ENCODE data around the gene NDUFA5.

NDUFA5 gene

DNA sequence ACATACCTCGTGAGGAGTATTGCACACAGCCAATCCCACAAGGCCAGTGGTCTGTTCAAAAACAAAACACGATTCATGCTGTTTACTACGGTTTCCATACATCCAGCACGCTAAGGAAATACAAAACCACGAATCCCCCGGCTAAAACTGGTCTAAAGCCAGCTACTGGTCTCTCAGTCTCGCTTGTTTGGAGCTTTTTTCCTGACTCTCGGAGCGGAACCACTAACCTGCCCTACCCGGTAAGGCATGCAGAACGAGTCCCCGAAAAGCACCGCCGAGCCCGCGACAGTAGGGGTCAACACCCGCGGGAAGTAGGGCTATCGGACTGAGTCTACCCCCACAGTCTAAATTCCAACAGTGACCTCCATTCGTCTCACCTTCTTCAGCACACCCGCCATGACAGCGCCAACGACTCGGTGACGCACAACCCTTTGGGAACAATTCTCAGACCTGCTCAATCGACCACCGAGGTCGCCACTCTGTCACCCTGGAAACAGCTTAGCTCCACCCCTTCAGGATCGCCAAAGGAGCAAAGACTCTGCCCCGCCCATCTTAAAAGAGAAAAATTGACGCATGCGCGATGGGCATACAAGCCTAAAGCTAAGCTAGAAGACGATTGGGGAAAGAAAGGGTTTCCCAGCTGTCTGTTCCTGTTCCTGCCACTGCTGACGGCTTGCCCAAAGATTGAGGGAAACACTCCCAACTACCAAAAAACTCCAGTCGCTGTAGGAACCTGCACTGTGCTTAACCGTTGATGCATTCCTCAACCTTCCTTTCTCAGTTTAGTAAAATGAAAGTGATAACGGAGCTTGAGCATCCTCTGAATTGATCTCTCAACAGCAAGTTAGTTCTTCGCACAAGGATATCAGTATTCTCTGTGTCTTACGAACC is at the start of gene NDUFA5:
TSS of gene NDUFA5 (minus strand) at position 421 of the 891 bp plus-strand sequence. CDS start at position 398, 23 bp downstream.
- 0 out of 2 replicates have a peak, but pooled peaks have one; percentile 8 for TF ChIP-seq GATA2 (IDR thresholded peaks at IDR 0.05; ENCODE audit: low read depth, low read length)
- no peak for TF ChIP-seq GATA3 (IDR thresholded peaks at IDR 0.05; ENCODE audit: low read depth, low read length)

DNA sequence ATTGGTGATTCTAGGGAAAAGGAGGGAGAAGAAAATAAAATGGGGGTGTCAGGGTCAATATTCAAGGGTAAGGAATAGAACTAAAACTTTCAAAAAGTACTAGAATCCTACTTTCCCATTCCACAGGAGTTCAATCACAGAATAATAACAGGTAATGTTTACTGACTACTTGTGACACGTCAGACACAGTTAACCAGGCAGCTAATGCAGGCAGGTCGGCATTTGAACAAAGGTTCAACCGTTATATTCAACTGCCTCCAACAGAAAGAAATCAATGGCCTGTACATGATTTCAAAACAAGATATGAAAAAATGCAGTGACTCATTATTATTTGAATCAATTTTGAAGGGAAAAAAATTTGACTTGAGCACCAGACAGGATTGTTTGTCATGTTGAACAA is 47.1 kb upstream of the NDUFA5 start:
- TF ChIP-seq GATA3 (IDR thresholded peaks at IDR 0.05; ENCODE audit: low read depth, low read length) (no peak), GATA2 (IDR thresholded peaks at IDR 0.05; ENCODE audit: low read depth, low read length) (no peak)

DNA sequence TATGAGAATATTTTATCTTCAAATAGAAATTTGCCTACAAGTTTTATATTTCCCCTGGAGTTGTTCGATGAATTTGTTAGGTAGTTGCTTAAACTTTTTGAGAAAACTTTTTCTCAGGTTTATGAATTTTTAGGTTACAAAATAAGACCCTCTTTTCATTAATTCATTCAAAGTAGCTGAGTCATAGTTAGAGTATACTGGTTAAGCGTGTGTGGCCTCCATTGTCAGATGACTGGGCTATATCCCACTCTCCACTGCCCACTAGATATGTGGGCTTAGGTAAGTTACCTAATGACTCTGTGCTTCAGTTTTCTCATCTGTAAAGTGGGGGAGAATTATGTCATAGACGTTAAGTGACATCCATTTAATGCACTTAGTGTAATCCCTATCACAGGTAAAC is 45.0 kb upstream of the NDUFA5 start:
- no peak for TF ChIP-seq GATA2 (IDR thresholded peaks at IDR 0.05; ENCODE audit: low read depth, low read length)
- no peak for TF ChIP-seq GATA3 (IDR thresholded peaks at IDR 0.05; ENCODE audit: low read depth, low read length)

DNA sequence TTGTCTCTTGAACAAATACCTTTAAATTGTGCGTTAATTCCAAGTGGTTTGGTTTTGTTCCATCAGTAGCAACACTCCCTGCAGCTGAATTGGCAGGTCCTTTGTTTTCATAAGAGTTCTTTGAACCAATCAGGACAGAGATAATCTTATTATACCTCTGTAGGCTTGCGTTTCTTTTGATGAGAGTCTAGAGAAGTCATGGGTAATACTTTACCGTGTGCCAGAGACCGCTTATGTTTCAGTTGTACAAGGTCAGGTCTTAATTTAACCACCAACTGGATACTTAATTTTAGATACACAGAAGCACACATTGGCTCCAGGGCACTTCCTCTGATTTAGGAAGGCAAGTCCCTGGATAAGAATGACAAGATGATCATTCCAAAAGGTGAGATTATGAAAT is 43.9 kb upstream of the NDUFA5 start, which contains the start of gene ASB15:
TSS of gene ASB15 (plus strand) at position 292 of the 400 bp plus-strand sequence. CDS start 12,682 bp downstream, outside the sequence.
- no peak for TF ChIP-seq GATA2 (IDR thresholded peaks at IDR 0.05; ENCODE audit: low read depth, low read length)
- no peak for TF ChIP-seq GATA3 (IDR thresholded peaks at IDR 0.05; ENCODE audit: low read depth, low read length)

DNA sequence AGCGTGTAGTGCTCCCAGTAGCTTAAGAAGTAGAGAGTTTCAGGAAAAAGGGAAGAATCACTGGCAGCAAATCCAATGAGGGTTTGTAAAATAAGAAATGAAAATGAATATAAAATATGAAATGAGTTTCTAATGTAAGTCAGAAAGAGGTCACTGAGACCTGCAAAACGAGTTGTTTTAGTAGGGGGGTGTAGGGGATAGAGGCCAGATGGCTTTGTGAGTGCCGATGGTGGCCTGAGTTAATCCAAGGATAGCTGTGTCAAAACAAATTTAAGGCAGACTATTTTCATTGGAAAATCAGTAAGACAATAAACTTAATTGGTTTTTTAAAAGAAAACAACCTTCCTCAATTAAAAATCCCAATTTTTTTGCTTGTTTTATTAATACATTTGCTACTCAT is 43.3 kb upstream of the NDUFA5 start:
- TF ChIP-seq GATA2 (IDR thresholded peaks at IDR 0.05; ENCODE audit: low read depth, low read length) (no peak), GATA3 (IDR thresholded peaks at IDR 0.05; ENCODE audit: low read depth, low read length) (no peak)

DNA sequence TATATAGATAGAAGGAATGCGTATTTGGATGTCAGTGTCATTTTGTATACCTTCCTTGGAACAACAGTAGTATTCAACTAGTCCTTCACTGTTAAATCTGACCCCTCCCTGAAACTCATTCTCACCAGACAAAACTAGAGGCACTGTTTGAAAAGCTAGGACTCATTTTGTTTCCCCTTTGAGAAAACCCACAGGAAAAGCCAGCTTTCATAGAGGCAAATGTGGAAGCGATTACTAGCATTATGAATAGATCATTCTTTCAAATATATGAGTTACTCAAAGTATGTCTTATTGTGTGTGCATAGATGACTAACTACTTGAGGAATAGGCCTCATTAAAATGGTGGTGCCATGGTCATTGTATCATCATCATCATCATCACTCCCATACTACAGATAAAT is 42.1 kb upstream of the NDUFA5 start:
- TF ChIP-seq GATA3 (IDR thresholded peaks at IDR 0.05; ENCODE audit: low read depth, low read length) (no peak), GATA2 (IDR thresholded peaks at IDR 0.05; ENCODE audit: low read depth, low read length) (no peak)

DNA sequence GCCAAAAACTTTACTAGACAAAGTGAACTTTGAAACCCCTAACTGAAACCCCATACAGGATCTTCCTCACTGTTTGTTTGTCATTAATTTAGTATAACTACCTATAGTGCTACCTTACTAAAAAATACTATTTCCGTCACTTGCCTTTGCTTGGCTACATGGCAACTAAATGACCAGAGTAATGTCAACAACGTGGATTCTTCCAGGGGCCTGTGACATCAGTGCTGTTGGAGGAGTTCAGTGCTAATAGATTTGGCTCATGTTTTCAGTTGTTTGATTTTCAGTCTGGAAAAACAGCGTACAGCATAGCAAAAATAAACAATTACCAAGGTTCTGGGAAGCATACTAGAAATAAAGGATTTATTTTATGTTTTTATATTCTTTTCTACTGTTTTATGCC is 41.0 kb upstream of the NDUFA5 start:
- TF ChIP-seq GATA2 (IDR thresholded peaks at IDR 0.05; ENCODE audit: low read depth, low read length) (no peak), GATA3 (IDR thresholded peaks at IDR 0.05; ENCODE audit: low read depth, low read length) (no peak)

DNA sequence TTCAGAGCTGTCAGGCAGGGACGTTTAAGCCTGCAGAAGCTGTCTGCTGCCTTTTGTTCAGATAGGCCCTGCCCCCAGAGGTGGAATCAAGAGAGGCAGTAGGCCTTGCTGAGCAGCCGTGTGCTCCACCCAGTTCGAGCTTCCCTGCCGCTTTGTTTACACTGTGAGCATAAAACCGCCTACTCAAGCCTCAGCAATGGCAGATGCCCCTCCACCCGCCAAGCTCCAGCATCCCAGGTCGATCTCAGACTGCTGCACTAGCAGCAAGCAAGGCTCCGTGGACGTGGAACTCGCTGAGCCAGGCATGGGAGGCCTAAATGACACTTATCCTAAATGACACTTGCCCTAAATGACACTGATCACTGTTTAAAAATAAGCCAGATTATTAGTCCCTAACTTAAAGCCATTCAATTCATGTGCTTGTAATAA is 37.2 kb upstream of the NDUFA5 start:
- TF ChIP-seq GATA2 (IDR thresholded peaks at IDR 0.05; ENCODE audit: low read depth, low read length), result no peak

DNA sequence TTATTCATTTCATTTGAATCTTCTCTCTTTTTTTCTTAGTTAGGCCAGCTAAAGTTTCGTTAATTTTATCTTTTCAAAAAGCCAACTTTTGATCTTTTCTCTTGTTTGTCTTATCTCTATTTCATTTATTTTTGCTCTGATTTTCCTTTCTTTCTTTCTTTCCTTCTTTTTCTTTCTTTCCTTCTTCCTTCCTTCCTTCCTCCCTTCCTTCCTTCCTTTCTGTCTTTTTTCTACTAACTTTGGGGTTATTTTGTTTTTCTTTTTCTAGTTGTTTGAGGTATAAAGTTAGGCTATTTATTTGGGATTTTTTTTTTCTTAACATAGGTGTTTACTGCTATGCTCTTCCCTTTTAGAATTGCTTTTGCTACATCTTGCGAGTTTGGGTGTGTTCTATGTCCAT is 30.8 kb upstream of the NDUFA5 start:
- TF ChIP-seq GATA2 (IDR thresholded peaks at IDR 0.05; ENCODE audit: low read depth, low read length) (no peak), GATA3 (IDR thresholded peaks at IDR 0.05; ENCODE audit: low read depth, low read length) (no peak)

DNA sequence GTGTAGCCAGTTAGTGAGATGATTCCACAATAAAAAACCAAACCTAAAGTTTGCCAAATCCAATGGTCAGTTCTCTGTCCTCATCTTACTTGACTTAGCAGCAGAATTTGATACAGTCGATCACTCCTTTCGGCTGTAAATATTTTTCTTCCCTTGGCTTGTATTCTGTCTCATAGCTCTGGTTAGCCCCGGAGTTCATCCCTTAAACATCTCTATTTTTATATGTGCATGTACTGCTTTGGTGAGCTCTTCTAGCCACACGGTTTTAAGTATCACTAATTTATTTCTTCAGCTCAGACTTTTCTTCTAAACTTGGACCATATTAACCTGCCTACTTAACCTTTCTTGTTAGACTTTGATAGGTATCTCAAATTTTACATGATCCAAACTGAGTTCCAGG is 26.2 kb upstream of the NDUFA5 start:
- TF ChIP-seq GATA3 (IDR thresholded peaks at IDR 0.05; ENCODE audit: low read depth, low read length), result no peak
- no peak for TF ChIP-seq GATA2 (IDR thresholded peaks at IDR 0.05; ENCODE audit: low read depth, low read length)

DNA sequence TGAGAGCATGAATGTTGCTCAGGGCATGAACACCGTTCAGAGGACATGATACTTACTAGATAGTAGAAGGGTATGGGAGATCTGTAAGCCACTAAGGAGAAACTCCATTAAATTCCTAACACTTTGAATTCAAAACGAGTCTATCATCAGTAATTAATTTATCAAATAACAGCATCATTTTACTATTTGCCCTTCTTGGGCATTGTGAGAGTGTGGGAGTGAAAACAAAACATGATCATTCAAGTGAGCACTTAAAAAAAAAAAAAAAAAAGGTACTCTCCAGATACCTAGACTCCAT is 23.5 kb upstream of the NDUFA5 start:
- TF ChIP-seq GATA3 (IDR thresholded peaks at IDR 0.05; ENCODE audit: low read depth, low read length), result no peak
- no peak for TF ChIP-seq GATA2 (IDR thresholded peaks at IDR 0.05; ENCODE audit: low read depth, low read length)

DNA sequence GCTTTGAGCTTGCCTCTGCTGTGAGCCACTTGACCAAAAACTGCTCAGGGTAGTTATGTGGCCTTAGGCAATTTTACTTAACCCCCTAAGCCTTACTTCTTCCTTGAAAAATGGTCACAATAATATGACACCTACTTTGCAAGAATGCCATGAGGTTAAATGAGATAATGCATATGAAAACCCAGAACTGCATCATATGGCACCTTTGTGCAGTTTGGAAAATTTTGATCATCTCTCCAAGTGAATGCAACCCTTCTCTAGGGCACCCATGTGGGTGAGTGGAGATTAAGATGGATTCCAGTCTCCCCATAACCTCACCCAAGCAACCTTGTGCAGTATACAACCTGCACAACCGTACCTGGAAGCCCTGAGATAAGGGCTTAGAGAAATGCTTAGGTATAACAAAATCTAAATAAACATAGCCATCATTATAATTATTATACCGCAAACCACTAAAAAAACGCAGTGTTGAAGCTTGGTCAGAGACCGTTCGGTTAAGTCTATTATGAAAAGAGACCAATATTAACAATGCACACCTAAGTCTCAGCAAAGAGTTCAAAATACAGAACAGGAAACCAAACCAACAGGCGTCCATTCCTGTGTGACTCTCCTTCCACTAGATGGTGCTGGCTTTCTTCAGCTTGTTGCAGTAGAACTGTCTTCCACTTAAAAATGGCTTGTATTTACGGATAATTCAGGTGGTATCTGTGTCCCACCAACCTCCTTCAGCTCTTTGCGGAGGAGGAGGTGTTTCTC is 23.0 kb upstream of the NDUFA5 start:
- TF ChIP-seq GATA3 (IDR thresholded peaks at IDR 0.05; ENCODE audit: low read depth, low read length) (no peak), GATA2 (IDR thresholded peaks at IDR 0.05; ENCODE audit: low read depth, low read length) (no peak)

DNA sequence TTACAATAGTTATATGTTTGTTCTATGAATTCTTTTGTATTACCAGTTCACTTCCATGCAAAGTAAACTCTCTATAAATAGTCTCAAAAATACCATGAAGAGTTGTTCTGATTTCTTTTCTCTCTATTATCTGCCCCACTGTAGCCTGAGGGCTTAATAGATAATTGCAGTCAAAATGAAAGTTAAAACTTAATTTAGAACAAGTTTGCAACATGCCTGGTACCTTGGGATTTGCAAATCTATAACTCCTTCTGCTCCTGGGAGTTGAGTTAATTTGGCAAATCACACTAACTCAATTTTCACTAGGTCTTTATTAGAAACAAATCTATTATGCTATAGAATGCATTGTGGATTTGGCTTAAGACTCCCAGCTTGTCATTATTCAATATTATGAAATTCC is 21.8 kb upstream of the NDUFA5 start:
- TF ChIP-seq GATA3 (IDR thresholded peaks at IDR 0.05; ENCODE audit: low read depth, low read length) (no peak), GATA2 (IDR thresholded peaks at IDR 0.05; ENCODE audit: low read depth, low read length) (no peak)

DNA sequence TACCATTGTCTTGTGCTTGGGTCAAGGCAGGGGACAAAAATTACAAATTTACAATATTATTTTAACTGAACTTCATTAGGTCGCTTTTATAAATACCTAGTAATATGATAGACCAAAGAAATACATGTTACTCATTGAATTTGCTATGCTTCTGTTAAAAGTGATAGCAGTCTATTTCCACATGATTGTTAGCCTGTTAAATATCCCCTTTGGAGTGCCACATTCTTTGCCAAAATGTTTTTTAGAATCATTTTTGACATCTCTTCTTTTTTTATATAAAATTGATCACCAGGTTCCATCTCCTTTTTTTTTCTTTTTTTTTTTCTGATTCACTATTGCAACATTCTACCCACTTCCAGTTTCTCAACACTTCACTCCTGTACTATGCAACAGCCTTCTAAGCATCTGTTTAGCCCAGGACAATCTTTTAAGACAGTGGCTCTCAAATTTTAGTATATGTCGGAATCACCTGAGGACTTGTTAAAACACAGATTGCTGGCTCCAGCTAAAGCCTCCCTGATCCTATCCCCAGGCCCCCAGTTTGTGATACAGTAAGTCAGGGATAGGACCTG is 16.4 kb upstream of the NDUFA5 start:
- no peak for TF ChIP-seq GATA2 (IDR thresholded peaks at IDR 0.05; ENCODE audit: low read depth, low read length)

DNA sequence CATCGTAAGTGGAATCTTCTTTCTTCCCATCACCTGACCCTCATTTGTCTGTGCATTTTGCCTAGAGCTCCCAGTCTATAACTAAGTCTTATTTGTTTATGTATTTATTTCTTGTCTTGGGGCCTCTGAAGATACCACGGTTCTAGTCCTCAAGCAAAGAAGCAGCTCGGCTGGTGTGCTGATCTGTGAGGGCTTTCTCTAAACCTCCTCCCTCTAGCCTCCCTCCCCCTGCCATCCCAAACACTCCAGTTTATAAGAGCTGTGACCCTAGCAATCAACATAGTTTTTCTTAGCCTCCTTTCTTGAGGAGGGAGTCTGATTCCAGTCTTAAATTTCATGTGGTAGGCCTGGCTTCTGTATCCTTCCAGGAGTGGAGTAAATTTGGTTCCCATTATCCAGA is 15.7 kb upstream of the NDUFA5 start:
- TF ChIP-seq GATA3 (IDR thresholded peaks at IDR 0.05; ENCODE audit: low read depth, low read length) (no peak), GATA2 (IDR thresholded peaks at IDR 0.05; ENCODE audit: low read depth, low read length) (no peak)

Data from SH-SY5Y (cell line).